Skin epidermis (tissue), 12 donors: Measurements from ENCODE around the gene ATXN1.

ENCODE experiments used
- H3K27ac ChIP-seq, 21 experiments: fragments of 200-600 bp; sonication (generic) in 11 of 21; one replicate each; pipeline ENCODE4 v1.5.0; 2020; ENCODE audit warnings: mild to moderate bottlenecking in 3 of 21, inconsistent platforms in 2 of 21, moderate library complexity in 2 of 21
- H3K4me3 ChIP-seq, 7 experiments: fragments of 200-600 bp; sonication (generic) in 2 of 7; one replicate each; pipeline ENCODE4 v1.5.0; 2020; ENCODE audit warnings: inconsistent platforms in 2 of 7, mild to moderate bottlenecking in 2 of 7, moderate library complexity in 1 of 7

Gene ATXN1

GRCh38 chr6:16505711-16506357 lies 255.4 kb downstream of the ATXN1 start:
- H3K27ac ChIP-seq, result peak overlapping the region in 4 of 21 experiments; percentile 4 to 30 (median 12)
- H3K4me3 ChIP-seq, result no peak overlapping the region

GRCh38 chr6:16504609-16505008 lies 256.7 kb downstream of the ATXN1 start:
- Histone ChIP-seq H3K4me3 (no peak overlapping the region), H3K27ac (peak overlapping the region in 2 of 21 experiments; percentile 30 to 49)

- H3K27ac ChIP-seq, result peak overlapping the region in 2 of 21 experiments; percentile 18 to 49
- H3K4me3 ChIP-seq, result no peak overlapping the region
Measured at GRCh38 chr6:16503970-16504415, 257.3 kb downstream of the ATXN1 start.

GRCh38 chr6:16503241-16503775 lies 258.0 kb downstream of the ATXN1 start:
- no peak overlapping the region for H3K27ac ChIP-seq
- H3K4me3 ChIP-seq, result no peak overlapping the region

GRCh38 chr6:16498957-16499356 lies 262.3 kb downstream of the ATXN1 start:
- peak overlapping the region in 1 of 21 experiments; percentile 32 for H3K27ac ChIP-seq
- H3K4me3 ChIP-seq, result no peak overlapping the region

GRCh38 chr6:16498237-16498636 lies 263.0 kb downstream of the ATXN1 start:
- H3K27ac ChIP-seq, result peak overlapping the region in 1 of 21 experiments; percentile 9
- no peak overlapping the region for H3K4me3 ChIP-seq

- no peak overlapping the region for H3K4me3 ChIP-seq
- H3K27ac ChIP-seq, result no peak overlapping the region
Measured at GRCh38 chr6:16496991-16497801, 264.1 kb downstream of the ATXN1 start.

GRCh38 chr6:16496210-16496609 lies 265.1 kb downstream of the ATXN1 start:
- no peak overlapping the region for H3K4me3 ChIP-seq
- no peak overlapping the region for H3K27ac ChIP-seq

- Histone ChIP-seq H3K27ac (no peak overlapping the region), H3K4me3 (no peak overlapping the region)
Measured at GRCh38 chr6:16494793-16495192, 266.5 kb downstream of the ATXN1 start.

GRCh38 chr6:16493802-16494201 lies 267.5 kb downstream of the ATXN1 start:
- no peak overlapping the region for H3K4me3 ChIP-seq
- H3K27ac ChIP-seq, result peak overlapping the region in 1 of 21 experiments; percentile 38

GRCh38 chr6:16493112-16493511 lies 268.1 kb downstream of the ATXN1 start:
- H3K27ac ChIP-seq, result no peak overlapping the region
- no peak overlapping the region for H3K4me3 ChIP-seq

GRCh38 chr6:16491666-16492313 lies 269.5 kb downstream of the ATXN1 start:
- H3K27ac ChIP-seq, result no peak overlapping the region
- H3K4me3 ChIP-seq, result no peak overlapping the region

GRCh38 chr6:16490616-16491015 lies 270.6 kb downstream of the ATXN1 start:
- no peak overlapping the region for H3K27ac ChIP-seq

GRCh38 chr6:16488813-16489212 lies 272.4 kb downstream of the ATXN1 start:
- H3K4me3 ChIP-seq, result no peak overlapping the region
- peak overlapping the region in 7 of 21 experiments; percentile 12 to 76 (median 36) for H3K27ac ChIP-seq

More at GRCh38 chr6:16490616-16491015, 270.6 kb downstream of the ATXN1 start:
- no peak overlapping the region for H3K4me3 ChIP-seq

- Histone ChIP-seq H3K27ac (peak overlapping the region in 9 of 21 experiments; percentile 2 to 76 (median 42)), H3K4me3 (no peak overlapping the region)
Measured at GRCh38 chr6:16487996-16488674, 273.1 kb downstream of the ATXN1 start.

- H3K4me3 ChIP-seq, result no peak overlapping the region
- H3K27ac ChIP-seq, result peak overlapping the region in 11 of 21 experiments; percentile 0 to 76 (median 34)
Measured at GRCh38 chr6:16486661-16487060, 274.6 kb downstream of the ATXN1 start.

- no peak overlapping the region for H3K4me3 ChIP-seq
- H3K27ac ChIP-seq, result peak overlapping the region in 5 of 21 experiments; percentile 15 to 76 (median 31)
Measured at GRCh38 chr6:16483315-16483875, 277.9 kb downstream of the ATXN1 start.

- Histone ChIP-seq H3K27ac (peak overlapping the region in 4 of 21 experiments; percentile 16 to 76 (median 38)), H3K4me3 (no peak overlapping the region)
Measured at GRCh38 chr6:16482702-16483314, 278.5 kb downstream of the ATXN1 start.
